Measurements from ENCODE around the gene CER1. TPM values are rescaled to one million over a fixed set of nuclear protein-coding genes. Genes with fewer than 3 reads are reported as not detected.
"Not testable (repeated sequence)": the region's sequence is repeated elsewhere in the genome, so short reads cannot be mapped to it uniquely, and the experiment has no call there.

CER1 gene
- total RNA-seq, 2 experiments from 2014 or later, result not detected

DNA sequence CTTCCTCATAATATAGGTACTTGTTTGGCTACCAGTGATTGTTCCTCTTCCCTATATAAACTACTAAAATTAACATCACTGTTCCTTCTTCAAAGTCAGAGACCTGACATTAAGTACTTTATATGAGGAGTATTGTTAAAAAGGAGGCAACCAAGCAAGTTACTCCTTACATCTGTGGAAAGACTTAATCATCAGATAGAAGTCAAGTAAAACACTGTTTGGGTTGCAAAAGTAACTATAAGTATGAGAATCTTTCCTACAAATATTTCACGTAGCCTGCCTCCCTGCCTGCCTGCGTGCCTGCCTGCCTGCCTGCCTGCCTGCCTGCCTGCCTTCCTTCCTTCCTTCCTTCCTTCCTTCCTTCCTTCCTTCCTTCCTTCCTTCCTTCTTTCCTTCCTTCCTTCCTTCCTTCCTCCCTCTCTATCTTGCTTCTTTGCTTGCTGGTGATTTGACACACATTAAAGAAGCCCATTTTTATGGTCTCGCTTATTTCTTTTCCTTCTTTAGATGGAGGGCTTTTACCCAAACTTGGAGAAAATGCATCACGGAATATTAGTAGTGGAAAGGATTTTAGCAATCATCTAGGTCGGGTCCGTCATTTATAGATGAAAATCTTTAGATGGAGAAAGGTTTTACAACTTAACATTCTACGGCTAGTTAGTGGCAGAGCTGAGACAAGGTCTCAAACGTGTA, 3.2 kb downstream of the CER1 start:
- CTCF ChIA-PET, result no interaction called here
- POLR2A ChIA-PET, result no interaction called here

DNA sequence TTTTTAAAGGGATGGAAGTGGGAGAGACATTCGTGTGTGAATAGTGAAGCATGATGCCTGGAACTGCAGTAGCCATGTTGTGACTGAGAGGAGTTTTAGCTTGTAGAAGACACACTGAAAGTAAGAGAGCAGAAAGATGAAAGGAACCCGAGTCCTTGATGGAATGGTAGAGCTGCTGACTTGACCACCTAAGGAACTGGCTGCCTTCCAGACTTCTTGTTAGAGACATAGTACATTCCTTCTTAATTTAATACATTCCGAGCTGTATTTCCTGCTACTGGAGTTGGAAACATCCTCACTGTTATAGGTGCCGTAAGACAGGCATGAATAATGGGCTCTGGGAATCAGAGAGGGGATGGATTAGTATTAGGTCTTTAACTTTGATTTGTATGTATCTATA, 7.4 kb downstream of the CER1 start:
- POLR2A ChIA-PET, result no interaction called here

DNA sequence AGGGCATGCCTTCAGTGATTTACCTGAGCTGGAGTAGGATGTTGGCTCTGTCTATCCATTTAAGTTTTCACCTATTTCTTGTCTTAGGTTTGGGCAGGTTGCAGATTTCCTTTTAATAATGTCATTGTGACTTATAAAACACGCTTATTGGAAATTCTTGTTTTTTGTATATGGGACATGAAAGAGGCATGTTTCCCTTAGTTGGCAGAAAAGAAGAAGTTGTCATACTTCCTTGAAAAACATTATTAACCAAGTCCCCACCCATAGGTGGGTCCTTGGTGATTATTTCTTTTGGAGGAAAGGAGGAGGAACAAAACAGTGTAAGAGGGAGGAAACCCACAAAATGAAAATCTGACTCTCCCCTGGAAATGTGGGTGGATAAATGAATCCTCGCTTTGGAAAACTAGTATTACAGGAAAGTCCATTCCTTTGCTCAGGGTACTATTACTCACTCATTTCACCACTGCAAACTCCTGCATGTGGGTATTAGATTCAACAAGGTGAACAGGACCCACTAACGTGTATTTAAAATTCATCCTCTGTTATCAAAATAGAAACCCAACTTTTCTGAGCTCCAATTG, 9.3 kb downstream of the CER1 start:
- POLR2A ChIA-PET, result no interaction called here
- CTCF ChIA-PET, result interaction anchor here (1.1 kb wide), 1 partner anchor 54 kb away, joined by 3 read pairs; no protein-coding TSS in a partner anchor

More for the DNA sequence above, 7.4 kb downstream of the CER1 start:
- CTCF ChIA-PET, result no interaction called here

DNA sequence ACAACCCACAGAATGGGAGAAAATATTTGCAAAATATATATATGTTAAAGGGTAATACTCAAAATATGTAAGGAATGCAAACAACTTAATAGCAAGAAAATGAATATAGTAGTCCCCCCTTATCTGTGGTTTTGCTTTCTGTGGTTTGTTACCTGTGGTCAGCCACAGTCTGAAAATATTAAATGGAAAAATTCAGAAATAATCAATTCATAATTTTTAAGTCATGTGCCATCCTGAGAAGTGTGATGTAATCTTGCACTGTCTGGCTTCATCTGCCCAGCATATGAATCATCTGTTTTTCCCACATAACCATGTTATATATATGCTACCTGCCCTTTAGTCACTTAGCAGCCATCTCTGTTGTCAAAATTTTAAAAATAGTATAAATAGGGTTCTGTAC, 11.7 kb downstream of the CER1 start:
- POLR2A ChIA-PET, result no interaction called here
- CTCF ChIA-PET, result no interaction called here

DNA sequence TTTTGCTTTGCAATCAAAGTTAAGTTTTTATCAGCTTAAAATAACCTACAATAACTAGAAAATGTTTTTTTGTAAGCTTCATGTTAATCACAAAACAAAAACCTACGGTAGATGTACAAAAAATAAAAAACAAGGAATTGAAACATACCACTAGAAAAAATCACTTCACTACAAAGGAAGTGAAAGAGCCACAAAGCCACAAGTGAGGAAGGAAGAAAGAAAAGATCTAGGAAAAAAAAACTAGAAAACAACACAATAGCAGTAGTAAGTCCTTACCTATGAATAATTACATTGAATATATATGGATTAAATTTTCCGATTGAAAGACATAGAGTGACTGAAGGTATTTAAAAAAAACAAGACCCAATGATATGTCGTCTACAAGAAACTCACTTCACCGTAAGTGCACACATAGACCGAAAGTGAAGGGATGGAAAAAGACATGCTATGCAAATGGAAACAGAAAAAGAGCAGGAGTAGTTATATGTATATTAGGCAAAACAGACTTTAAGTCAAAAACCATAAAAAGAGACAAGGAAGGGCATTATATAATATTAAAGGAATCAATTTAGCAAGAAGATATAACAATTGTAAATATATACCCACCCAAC, 15.9 kb downstream of the CER1 start:
- ChIA-PET POLR2A (no interaction called here), CTCF (no interaction called here)

DNA sequence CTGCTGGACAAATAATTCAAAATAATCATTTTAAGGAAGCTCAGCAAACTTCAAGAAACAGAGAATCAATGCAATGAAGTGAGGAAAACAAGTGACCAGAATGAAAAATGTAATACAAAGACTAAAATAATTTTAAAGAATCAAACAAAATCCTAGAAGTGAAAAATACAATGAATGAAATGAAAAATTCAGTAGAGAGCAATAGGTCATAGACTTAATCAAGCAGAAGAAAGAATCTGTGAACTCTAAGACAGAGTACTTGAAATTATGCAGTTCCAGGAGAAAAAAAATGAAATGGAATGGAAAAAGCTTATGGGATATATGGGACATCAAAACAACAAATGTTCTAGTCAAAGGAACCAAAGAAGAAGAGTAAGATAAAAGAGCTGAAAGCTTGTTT, 17.5 kb downstream of the CER1 start:
- ChIA-PET POLR2A (no interaction called here), CTCF (no interaction called here)

DNA sequence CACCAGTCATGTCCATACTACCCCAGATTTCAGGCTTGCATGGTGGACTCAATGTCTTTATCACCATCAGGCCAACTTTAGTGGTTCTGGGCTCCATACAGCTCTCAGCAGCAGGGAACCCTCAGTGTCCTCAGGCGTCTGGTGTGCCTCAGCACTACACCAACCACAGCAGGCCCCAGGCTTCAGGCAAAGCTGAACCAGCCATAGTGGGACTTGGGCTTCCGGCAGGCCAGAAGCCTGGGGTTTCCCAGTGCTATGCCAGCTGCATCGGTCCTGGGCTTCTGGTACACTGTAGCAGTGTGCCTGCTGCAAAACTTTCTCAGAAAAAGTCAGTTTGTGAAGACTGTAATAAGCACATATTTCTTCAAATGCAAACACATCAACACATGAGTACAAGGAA, 18.3 kb downstream of the CER1 start:
- ChIA-PET CTCF (no interaction called here), POLR2A (no interaction called here)

DNA sequence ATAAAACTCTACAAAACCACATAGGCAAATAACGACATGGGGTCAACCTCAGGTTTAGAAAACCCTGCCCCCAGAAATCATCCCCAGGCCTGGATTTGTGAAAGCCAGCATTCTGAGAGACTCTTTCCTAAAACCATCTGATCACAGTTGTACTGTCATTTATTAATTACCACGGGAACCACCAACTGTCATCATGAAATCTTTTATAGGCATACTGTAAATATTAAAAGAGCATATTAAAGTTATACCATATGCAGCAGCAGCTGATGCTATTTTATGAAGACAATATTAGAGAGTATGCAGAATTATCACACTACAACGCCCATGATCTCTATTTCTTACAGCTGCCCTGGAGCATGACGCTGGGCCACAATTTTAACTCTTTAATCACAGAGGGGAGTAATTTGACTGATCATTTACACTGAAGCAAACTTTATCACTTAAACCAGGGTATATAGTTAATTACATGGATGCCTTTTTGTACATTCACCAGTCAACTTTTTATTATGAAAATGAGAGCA, 20.3 kb downstream of the CER1 start:
- POLR2A ChIA-PET, result no interaction called here
- CTCF ChIA-PET, result no interaction called here

DNA sequence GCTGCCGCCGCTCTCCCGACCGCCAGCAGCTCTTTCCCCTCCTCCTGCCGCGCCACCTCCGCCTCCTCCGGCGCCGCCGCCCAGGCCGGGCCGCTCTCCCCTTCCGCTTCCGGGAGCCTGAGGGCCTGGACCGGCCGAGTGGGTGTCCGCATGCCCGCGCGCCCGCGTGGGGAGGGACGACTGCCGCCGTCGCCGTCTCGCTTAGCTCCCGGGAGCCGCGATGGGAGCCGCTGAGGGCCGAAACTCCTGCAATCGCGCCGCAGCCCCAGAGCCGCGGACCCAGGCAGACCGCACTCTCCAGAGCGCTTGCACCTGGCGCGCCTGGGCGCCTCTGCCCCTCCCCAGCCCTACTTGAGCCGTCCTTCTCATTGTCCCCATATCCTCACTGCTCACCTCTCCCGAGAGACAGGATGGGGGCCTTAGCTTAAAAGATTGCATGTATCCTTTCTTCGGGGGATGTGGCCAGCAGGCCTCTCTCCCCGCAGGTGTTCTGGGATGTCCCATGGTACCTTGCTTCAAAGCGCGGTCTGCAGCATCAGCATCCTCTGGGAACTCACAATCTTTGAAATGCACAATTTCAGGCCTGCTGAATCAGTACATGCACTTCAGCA, 29.2 kb downstream of the CER1 start, which contains the start of gene ZDHHC21:
Gene ZDHHC21 (minus strand): TSS at position 182 of the 611 bp plus-strand sequence. CDS start 19,092 bp downstream, outside the sequence.
- POLR2A ChIA-PET, result no interaction called here

DNA sequence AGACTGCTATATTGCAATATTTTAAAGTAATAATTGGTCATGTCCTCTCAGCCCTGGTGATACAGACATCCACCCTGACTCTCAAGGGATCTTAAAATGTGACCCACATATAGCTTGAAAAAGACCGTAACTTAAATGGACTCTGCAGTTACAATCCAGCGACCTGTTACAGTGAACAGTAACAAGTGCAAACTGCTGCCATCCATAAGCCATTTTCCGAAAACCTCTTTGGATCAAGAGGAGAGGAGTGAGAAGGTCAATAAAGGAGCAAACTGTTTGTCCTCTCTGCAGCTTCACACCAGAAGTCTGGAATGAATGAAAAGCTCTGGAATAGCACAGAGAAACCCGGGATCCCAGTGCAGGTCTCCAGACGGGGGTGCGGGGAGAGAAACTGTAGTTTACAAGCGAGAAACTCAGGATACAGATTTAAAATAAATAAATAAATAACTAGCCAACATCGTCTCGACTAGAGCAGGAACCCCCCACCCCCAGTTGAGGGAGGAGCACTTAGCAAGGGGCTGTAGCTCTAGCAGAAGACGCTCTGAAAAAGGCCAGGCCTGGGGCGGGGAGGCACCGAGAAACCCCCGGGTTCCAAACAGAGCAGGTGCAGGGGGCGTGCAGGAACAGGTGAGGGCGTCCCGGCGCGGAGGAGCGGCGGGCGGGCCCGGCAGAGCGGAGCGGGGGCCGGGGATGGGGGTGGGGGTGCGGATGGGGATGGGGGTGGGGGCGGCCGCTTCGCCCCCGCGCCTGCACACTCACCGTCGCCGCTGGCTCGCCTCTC, 29.9 kb downstream of the CER1 start:
- CTCF ChIA-PET, result no interaction called here
- POLR2A ChIA-PET, result no interaction called here

More for the DNA sequence above, 29.2 kb downstream of the CER1 start, which contains the start of gene ZDHHC21:
- CTCF ChIA-PET, result no interaction called here

DNA sequence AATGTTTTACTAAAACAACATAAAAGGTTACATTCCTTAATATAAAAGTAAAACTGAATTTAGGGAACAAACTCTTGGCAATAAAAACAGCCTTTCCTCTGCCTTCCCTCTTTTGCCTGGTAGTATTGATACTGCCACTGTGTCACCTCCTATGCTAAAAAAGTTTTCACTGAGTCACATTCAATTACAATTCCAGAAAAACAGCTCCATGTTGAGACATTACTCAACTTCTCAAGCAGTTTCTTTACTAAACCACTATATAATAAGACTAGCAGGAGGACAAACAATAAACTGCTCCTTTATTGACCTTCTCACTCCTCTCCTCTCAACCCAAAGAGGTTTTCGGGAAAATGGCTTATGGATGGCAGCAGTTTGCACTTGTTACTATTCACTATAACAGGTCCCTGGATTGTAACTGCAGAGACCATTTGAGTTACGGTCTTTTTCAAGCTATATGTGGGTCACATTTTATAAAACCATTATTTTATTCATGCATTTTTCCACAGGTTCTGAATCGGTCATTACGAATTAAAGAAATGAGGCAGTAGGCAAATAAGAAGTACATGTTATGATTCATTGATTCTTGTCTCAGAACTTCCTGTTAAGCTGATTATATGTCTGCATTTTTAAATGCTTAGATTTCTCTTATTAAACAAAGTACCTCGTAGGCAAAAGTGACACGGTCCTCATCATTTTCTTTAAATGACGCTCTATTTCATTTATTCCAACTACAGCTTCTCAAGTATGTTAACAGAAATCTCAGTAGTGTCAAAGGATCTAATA, 31.4 kb downstream of the CER1 start:
- ChIA-PET POLR2A (no interaction called here), CTCF (no interaction called here)

DNA sequence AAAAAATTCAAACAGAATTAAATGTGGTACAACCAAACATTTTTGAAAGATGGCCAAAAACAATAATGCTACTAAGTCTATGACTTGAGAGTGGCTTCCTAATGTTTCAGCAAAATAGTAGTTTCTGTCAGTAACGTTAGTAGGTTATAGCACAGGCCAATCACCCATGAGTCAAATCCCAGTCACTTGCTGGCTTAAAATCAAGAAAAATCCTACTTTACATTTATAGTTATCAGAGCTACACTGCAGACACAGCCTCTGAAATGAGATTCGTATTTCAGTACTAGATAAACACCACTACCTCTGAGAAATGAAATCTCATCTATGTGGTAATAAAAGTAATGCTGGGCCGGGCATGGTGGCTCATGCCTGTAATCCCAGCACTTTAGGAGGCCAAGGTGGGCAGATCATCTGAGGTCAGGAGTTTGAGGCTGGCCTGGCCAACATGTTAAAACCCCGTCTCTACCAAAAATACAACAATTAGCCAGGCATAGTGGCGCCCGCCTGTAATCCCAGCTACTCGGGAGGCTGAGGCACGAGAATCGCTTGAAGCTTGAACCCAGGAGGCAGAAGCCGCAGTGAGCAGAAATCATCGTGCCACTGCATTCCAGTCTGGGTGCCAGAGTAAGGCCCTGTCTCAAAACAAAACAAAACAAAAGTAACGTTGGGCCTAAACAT, 35.4 kb downstream of the CER1 start:
- POLR2A ChIA-PET, result no interaction called here
- CTCF ChIA-PET, result no interaction called here

DNA sequence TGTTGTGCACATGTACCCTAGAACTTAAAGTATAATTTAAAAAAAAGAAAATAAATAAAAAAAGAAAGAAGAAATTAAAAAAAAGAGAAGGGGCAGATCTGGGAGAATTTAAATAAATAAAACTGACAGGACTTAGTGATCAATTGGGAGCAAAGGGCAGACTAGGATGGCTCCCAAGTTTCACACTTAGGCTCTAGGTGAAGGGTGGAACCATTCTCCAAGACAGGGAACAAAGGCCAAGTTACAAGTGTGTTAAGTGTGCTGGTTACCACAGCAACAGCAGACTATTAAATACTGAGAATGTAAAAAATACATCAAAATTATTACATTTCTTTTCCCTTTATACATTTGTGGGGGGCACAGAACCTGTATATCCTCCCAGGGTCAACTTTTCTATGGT, 36.4 kb downstream of the CER1 start:
- POLR2A ChIA-PET, result no interaction called here
- CTCF ChIA-PET, result no interaction called here

DNA sequence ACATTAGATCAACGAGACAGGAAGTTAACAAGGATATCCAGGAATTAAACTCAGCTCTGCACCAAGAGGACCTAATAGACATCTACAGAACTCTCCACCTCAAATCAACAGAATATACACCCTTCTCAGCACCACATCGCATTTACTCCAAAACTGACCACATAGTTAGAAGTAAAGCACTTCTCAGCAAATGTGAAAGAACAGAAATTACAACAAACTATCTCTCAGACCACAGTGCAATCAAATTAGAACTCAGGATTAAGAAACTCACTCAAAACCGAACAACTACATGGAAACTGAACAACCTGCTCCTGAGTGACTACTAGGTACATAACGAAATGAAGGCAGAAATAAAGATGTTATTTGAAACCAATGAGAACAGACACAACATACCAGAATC, 39.9 kb downstream of the CER1 start:
- CTCF ChIA-PET, POLR2A ChIA-PET: not testable (repeated sequence)

DNA sequence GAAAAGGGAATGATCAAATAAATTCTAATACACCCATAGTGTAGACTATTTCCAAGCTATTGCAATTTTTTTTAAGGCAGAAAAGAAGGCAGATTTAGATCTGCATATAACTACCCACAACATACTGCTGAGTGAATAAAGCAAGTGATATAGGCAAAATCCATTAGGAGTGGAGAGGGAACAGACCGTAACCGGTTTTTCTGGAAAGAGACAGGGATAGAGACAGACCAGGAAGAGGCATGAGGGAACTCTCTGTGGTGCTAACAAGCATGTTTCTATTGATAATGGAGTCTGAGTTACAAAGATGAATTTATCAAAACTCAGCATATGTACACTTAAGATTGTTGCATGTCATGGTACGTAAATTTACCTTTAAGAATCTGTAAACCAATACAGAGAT, 43.8 kb downstream of the CER1 start:
- ChIA-PET CTCF (no interaction called here), POLR2A (interaction anchor here (0.6 kb wide), 1 partner anchor 452 kb away, joined by 3 read pairs; no protein-coding TSS in a partner anchor)

DNA sequence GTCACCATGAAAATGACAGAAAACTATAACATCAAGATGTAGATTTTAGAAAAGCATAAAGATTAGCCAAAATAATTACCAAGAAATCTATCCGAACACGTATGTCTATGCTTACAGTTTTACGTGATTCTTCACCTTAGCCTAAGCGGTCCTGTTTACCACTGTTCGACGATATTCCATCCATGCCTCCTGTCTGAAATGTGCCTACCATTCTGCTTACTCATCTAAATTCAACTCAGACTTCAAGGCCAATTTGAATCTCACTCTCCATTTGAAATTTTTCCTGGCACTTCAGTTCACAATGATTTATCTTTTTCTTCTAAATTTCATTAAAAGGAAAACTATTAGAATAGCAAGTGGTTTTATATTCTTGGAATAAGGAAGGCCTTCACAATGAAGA, 44.7 kb downstream of the CER1 start:
- POLR2A ChIA-PET, result no interaction called here
- CTCF ChIA-PET, result no interaction called here

DNA sequence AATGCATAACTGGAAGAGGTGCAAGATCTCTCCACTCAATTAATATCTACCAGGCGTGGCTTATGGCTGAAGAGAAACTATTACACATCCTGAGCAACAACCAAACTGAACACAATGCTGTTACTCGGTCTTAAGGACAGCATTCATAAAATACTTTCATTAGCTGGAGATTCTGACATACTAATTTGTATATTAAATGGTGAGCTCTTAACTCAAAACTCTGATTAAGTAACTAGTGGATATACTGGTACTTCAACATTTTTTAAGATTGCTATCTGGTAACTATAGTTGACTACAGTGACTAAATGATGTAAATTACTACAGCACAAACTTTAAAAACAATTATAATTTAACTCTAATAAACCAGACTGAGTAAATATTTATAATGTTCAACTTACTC, 45.1 kb downstream of the CER1 start:
- POLR2A ChIA-PET, result no interaction called here
- CTCF ChIA-PET, result no interaction called here

DNA sequence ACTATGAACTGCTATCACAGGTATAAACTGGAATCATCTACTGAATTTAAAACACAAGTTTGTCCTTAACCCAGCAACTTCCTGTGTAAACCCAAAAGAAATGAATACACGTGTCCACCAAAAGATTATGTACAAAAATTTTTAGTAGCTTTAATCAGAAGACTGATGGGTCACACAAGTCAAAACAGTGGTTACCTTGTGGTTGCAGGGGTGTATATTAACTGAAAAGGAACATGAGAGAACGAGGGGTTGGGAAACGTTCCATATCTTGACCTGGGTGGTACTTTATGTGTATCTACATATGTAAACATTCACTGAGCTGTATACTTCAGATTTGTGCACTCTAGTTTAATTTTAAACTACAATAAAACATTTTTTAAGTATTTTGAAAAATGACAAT, 47.9 kb downstream of the CER1 start:
- ChIA-PET POLR2A (no interaction called here), CTCF (no interaction called here)

DNA sequence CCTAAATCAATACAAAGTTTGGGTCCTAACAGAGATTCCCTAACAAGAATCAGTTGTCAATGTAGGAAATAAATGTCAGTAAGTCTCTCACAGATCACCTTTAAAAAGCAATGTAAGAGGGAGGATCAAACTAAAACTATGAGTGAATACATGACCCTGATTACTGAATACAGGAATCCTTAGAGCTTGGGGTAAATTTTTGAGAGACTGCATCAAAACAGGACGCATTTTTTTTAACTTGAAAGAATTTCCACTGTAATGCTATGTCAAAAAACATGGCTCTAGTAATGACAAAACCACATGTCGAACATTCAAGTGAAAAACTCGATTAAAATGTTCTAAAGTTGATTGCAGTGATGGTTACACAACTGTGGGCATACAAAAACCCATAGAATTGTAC, 51.2 kb downstream of the CER1 start:
- CTCF ChIA-PET, result no interaction called here
- POLR2A ChIA-PET, result no interaction called here
